GM12872 (cell line): ENCODE data around the gene GRB2.
A peak's percentile ranks its signal among the peaks of the same experiment; 100 is the strongest.

Experiments used
- CTCF ChIP-seq: IDR thresholded peaks from 3 replicates; pipeline ENCODE4 v1.5.1; 2011; ENCODE audit warnings: low read depth, mild to moderate bottlenecking, low read length, moderate library complexity; ENCODE audit not compliant: insufficient read depth

The GRB2 gene

GRCh38 chr17:75301502-75302206 lies 103.8 kb downstream of the GRB2 start:
- TF ChIP-seq CTCF: no peak

GRCh38 chr17:75301049-75301448 lies 104.4 kb downstream of the GRB2 start:
- no peak for TF ChIP-seq CTCF

- TF ChIP-seq CTCF: no peak
Observed at GRCh38 chr17:75300280-75300679, 105.2 kb downstream of the GRB2 start.

GRCh38 chr17:75295201-75296158 lies 110.0 kb downstream of the GRB2 start:
- no peak for TF ChIP-seq CTCF

- peak; percentile 54 for TF ChIP-seq CTCF
Observed at GRCh38 chr17:75289832-75290337, 115.6 kb downstream of the GRB2 start.

- peak; percentile 60 for TF ChIP-seq CTCF
Observed at GRCh38 chr17:75289115-75289831, 116.2 kb downstream of the GRB2 start, which contains the start of gene SLC25A19. SLC25A19 (minus strand) TSS chr17:75289433; CDS start chr17:75286764, 2,669 bp downstream.

- TF ChIP-seq CTCF: no peak
Observed at GRCh38 chr17:75288770-75289114, 116.7 kb downstream of the GRB2 start.
